Testis (tissue), 2 donors: ENCODE results near the gene CTDSPL.

Experiments used
- CTCF ChIP-seq, 3 experiments: fragments of 450-650 bp in 2 of 3; fragments of 200-600 bp in 1 of 3; sonication (generic) in 1 of 3; IDR thresholded peaks; one replicate each; pipeline ENCODE4 v1.5.1; 2016 to 2019; ENCODE audit warnings: antibody characterized with exemption in 3 of 3, mild to moderate bottlenecking in 2 of 3, moderate library complexity in 1 of 3
- POLR2A ChIP-seq: fragments of 450-650 bp; IDR thresholded peaks from one replicate; pipeline ENCODE4 v1.6.1; 2017; ENCODE audit warnings: antibody characterized with exemption, mild to moderate bottlenecking, moderate library complexity

DNA sequence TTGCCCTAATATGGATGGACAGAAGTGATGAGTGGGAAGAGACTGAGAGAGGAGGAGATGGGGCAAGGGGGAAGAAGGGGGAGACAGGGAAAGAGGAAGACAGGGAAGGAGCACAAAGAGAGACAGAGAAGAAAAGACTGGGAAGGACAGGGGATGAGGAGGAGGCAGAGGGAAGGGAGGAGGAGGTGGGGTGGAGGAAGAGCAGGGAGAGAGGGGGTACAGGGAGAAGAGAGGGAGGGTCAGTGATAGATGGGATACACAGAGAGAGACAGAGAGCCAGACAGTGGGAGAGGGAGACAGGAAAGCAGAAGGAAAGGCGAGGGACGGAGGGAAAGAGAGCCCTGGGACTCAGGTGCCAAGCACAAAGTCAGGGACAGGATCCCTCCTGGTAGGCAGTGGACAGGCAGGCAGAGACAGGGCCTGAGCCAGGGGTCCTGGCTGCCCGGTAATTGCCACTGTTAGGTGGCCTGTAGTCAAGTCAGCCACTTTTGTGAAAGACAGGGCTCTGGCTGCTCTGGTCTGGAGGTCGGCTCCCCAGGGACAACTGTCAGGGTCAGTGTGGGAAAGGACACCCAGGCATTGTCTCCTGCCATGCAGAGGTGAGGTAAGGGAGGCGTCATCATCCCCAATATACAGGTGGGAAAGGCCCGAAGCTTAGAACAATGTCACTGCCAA is 138.7 kb downstream of the CTDSPL start:
- TF ChIP-seq CTCF (IDR thresholded peaks at IDR 0.05) (no peak), POLR2A (no peak)
